ENCODE results near the gene NOSIP. TPM values are rescaled to one million over a fixed set of nuclear protein-coding genes. Genes with fewer than 3 reads are reported as not detected.
"Not testable (repeated sequence)": the region's sequence is repeated elsewhere in the genome, so short reads cannot be mapped to it uniquely, and the experiment has no call there.

Gene NOSIP, protein sequence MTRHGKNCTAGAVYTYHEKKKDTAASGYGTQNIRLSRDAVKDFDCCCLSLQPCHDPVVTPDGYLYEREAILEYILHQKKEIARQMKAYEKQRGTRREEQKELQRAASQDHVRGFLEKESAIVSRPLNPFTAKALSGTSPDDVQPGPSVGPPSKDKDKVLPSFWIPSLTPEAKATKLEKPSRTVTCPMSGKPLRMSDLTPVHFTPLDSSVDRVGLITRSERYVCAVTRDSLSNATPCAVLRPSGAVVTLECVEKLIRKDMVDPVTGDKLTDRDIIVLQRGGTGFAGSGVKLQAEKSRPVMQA
- total RNA-seq: 10 to 100 TPM; 71.4 to 73.1 TPM

DNA sequence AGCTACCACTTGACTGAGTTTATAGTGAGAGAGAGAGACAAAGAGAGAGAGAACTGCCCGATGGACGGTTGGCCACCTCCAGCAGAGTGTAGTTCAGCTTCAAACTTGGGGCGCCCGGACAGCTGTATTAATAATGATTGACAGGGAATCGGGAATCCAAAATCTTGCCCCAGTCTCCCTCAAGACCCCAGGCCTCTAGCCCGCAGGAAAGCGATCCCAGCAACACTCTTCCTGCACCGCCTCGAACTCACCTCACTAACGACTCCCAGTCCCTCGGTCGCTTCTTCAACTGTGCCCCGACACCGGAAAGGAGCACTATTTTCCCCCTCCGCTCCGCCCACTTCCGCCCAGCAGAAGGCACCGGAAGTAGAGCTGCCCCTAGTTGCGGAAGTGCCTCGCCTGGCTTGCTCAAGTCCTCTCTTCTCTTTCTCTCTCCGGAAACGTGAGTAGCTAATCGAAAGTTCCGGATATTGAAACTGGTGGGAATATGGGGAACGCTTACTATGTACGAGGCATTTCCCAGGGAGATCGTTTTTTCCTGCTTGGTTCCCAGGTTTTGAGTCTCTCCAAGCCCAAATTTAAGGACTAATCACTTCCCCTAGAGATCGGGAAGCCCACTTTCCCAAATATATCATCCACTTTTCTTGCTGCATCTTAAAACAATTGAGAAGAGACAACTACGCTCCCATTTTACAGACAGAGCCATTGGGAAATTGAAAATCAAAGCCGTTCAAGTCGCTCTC lies at the start of gene NOSIP:
Gene NOSIP (minus strand): TSS at position 293 of the 743 bp plus-strand sequence. CDS start 19,865 bp downstream, outside the sequence.
- intact Hi-C loops (cut with DNase I, micrococcal nuclease): loop anchor here (1.0 to 10.0 kb wide), 7 partner anchors 10 to 946 kb away; partner anchors contain the start of genes RRAS (in 2 of the 2), DBP (in 1 of the 2) and PIH1D1 (in 1 of the 2)
- peak within 1 kb of the TSS; percentile 89 for H3K27ac Mint-ChIP-seq
- ATAC-seq (peak; percentile 97), DNase-seq (peak; percentile 98)
- peaks cover 34% of the 10 kb centered on the region for H3K4me1 Mint-ChIP-seq
- ChIA-PET POLR2A (interaction anchor here (0.7 to 1.8 kb wide), 5 partner anchors 9 to 91 kb away, joined by 3 to 6 read pairs (median 3); partner anchors contain the start of genes RPS11 and RRAS), CTCF (interaction anchor here (0.7 to 2.8 kb wide), 14 partner anchors 9 to 161 kb away, joined by 3 to 36 read pairs (median 5); partner anchors contain the start of genes RCN3 and RRAS)
- peaks cover 12% of the 10 kb centered on the region for H3K36me3 Mint-ChIP-seq (ENCODE audit: low read depth)
- H3K4me3 Mint-ChIP-seq: peak within 1 kb of the TSS; percentile 92
- no peaks in the 10 kb centered on the region for H3K27me3 Mint-ChIP-seq
- no peaks in the 10 kb centered on the region for H3K9me3 Mint-ChIP-seq (ENCODE audit: low read depth)

- Mint-ChIP-seq H3K9me3 (ENCODE audit: low read depth) (no peaks in the 10 kb centered on the region), H3K4me3 (no peak overlapping the region), H3K36me3 (ENCODE audit: low read depth) (peaks cover 3% of the 10 kb centered on the region), H3K4me1 (no peaks in the 10 kb centered on the region), H3K27me3 (no peaks in the 10 kb centered on the region), H3K27ac (no peak overlapping the region)
- intact Hi-C loops (cut with DNase I, micrococcal nuclease): no loop called here
- ChIA-PET POLR2A (no interaction called here), CTCF (interaction anchor here (0.8 kb wide), 1 partner anchor 12 kb away, joined by 3 read pairs; no protein-coding TSS in a partner anchor)
- ATAC-seq (no peak), DNase-seq (no peak)
These were observed 49.3 kb upstream of the NOSIP start for GRCh38 chr19:49629659-49630058.

- CTCF ChIA-PET: no interaction called here
- Mint-ChIP-seq H3K4me1 (no peaks in the 10 kb centered on the region), H3K27ac (no peak overlapping the region)
These were observed 45.9 kb upstream of the NOSIP start for GRCh38 chr19:49626226-49626625.

DNA sequence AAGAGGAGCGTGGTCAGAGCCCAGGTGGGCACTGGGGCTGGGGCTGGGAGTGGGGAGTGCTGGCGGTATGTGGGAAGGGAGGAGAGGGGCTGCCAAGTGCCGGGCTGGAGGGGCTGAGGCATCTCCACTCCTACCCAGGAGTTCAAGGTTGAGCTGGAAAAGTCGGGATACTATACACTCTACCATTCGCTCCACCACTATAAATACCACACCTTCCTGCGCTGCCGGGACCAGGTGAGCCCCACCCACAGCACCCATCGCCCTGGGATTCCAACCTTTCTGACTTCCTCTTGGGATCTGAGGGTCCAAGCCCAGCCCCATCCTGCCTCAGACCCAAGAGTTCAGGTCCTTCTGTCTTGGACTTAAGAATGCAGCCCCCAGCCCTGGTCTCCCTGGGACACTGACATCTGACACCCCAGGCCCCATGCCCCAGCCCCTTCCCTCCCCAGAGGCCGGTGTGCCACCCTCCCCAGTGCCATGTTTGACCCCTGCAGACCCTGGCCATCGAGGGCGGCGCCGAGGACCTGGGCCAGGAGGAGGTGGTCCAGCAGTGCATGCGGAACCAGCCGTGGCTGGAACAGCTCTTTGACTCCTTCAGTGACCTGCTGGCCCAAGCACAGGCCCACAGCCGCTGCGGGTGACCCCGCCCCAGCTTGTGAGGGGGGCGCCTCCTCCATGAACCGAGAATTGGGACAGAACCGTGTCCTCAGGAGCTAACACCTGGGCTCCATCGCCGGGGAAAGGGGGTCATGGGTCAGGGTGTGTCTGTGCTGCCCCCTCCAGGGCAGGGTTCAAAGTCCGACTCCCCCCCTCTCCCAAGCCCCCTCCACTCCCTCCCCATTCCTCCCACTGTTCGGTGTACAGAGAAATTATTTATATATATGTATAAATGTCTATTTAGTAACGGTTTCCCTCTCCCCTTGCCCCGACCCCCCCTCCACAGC lies 44.9 kb upstream of the NOSIP start:
- intact Hi-C loops (cut with DNase I, micrococcal nuclease): no loop called here
- no peak overlapping the region for H3K27ac Mint-ChIP-seq
- POLR2A ChIA-PET: no interaction called here

More at GRCh38 chr19:49626226-49626625, 45.9 kb upstream of the NOSIP start:
- ATAC-seq (no peak), DNase-seq (no peak)
- POLR2A ChIA-PET: no interaction called here
- H3K4me3 Mint-ChIP-seq: no peak overlapping the region
- intact Hi-C loops (cut with DNase I, micrococcal nuclease): no loop called here
- no peaks in the 10 kb centered on the region for H3K27me3 Mint-ChIP-seq
- peaks cover 14% of the 10 kb centered on the region for H3K36me3 Mint-ChIP-seq (ENCODE audit: low read depth)
- H3K9me3 Mint-ChIP-seq (ENCODE audit: low read depth): no peaks in the 10 kb centered on the region

DNA sequence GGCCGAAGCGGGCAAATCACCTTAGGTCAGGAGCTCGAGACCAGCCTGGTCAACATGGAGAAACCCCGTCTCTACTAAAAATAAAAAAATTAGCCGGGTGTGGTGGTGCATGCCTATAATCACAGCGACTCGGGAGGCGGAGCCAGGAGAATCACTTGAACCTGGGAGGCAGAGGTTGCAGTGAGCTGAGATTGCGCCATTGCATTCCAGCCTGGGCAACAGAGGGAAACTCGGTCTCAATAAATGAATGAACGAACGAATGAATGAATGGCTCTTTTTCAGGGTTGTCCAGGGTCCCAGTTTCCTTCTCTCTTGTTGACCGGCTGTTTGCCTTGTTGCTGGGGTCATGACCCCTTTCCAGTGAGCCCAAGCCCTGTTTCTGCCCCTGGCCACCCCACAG lies 37.5 kb upstream of the NOSIP start:
- DNase-seq; H3K4me3 Mint-ChIP-seq; H3K9me3 Mint-ChIP-seq (ENCODE audit: low read depth); ATAC-seq; H3K27me3 Mint-ChIP-seq; intact Hi-C loops (cut with DNase I, micrococcal nuclease); H3K27ac Mint-ChIP-seq: not testable (repeated sequence)
- peaks cover 53% of the 10 kb centered on the region for H3K36me3 Mint-ChIP-seq (ENCODE audit: low read depth)
- POLR2A ChIA-PET: interaction anchor here (0.7 kb wide), 1 partner anchor 28 kb away, joined by 3 read pairs; no protein-coding TSS in a partner anchor
- CTCF ChIA-PET: interaction anchor here (1.1 kb wide), 1 partner anchor 75 kb away, joined by 6 read pairs; no protein-coding TSS in a partner anchor
- peaks cover 14% of the 10 kb centered on the region for H3K4me1 Mint-ChIP-seq

More for the DNA sequence above, 44.9 kb upstream of the NOSIP start:
- Mint-ChIP-seq H3K4me1 (no peaks in the 10 kb centered on the region), H3K27me3 (no peaks in the 10 kb centered on the region), H3K9me3 (ENCODE audit: low read depth) (no peaks in the 10 kb centered on the region), H3K36me3 (ENCODE audit: low read depth) (peaks cover 14% of the 10 kb centered on the region), H3K4me3 (no peak overlapping the region)
- no peak for ATAC-seq
- CTCF ChIA-PET: no interaction called here
- no peak for DNase-seq

- intact Hi-C loops (cut with DNase I, micrococcal nuclease): no loop called here
- ChIA-PET POLR2A (no interaction called here), CTCF (interaction anchor here (0.6 to 1.3 kb wide), 3 partner anchors 13 to 76 kb away, joined by 3 to 6 read pairs (median 5); no protein-coding TSS in a partner anchor)
- Mint-ChIP-seq H3K27me3 (no peaks in the 10 kb centered on the region), H3K4me1 (peaks cover 17% of the 10 kb centered on the region), H3K27ac (no peak overlapping the region), H3K36me3 (ENCODE audit: low read depth) (peaks cover 55% of the 10 kb centered on the region), H3K4me3 (no peak overlapping the region), H3K9me3 (ENCODE audit: low read depth) (no peaks in the 10 kb centered on the region)
- ATAC-seq: no peak
- DNase-seq: no peak
These were observed 36.6 kb upstream of the NOSIP start for GRCh38 chr19:49616945-49617344.

DNA sequence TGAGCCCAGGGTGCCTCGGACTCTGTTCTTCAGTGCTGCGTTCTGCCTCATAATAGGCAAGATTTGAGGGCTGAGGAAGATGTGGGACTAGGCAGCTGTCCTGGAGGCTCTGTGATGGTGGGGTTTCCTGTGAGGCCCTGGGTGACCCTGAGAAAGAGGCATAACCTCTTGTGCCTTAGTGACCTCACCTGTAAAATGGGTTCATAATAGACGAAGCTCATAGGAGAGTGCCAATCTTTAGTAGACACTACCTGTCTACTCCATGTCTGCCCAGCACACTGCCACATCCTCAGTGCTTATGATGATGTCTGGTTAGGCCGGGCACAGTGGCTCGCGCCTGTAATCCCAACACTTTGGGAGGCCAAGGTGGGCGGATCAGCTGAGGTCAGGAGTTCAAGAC lies 36.2 kb upstream of the NOSIP start:
- intact Hi-C loops (cut with DNase I, micrococcal nuclease): no loop called here
- H3K36me3 Mint-ChIP-seq (ENCODE audit: low read depth): peaks cover 53% of the 10 kb centered on the region
- no peaks in the 10 kb centered on the region for H3K9me3 Mint-ChIP-seq (ENCODE audit: low read depth)
- POLR2A ChIA-PET: no interaction called here
- H3K4me3 Mint-ChIP-seq: no peak overlapping the region
- CTCF ChIA-PET: interaction anchor here (0.6 to 1.3 kb wide), 3 partner anchors 48 to 77 kb away, joined by 3 to 6 read pairs (median 5); no protein-coding TSS in a partner anchor
- H3K4me1 Mint-ChIP-seq: peaks cover 17% of the 10 kb centered on the region
- DNase-seq: no peak
- ATAC-seq: no peak
- no peaks in the 10 kb centered on the region for H3K27me3 Mint-ChIP-seq
- no peak overlapping the region for H3K27ac Mint-ChIP-seq

DNA sequence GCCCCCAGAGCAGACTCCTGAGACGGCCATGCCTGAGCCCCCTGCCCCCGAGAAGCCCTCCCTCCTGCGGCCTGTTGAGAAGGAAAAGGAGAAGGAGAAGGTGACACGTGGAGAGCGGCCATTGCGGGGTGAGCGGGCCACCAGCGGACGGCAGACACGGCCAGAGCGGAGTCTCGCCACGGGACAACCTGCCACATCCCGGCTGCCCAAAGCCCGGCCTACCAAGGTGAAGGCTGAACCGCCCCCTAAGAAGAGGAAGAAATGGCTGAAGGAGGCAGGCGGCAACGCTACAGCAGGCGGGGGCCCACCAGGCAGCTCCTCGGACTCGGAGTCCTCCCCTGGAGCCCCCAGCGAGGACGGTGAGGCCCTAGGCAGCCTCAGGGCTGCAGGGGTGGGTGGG lies 35.5 kb upstream of the NOSIP start:
- H3K4me1 Mint-ChIP-seq: peaks cover 17% of the 10 kb centered on the region
- no peak for ATAC-seq
- H3K27me3 Mint-ChIP-seq: no peaks in the 10 kb centered on the region
- H3K36me3 Mint-ChIP-seq (ENCODE audit: low read depth): peaks cover 51% of the 10 kb centered on the region
- POLR2A ChIA-PET: no interaction called here
- CTCF ChIA-PET: interaction anchor here (0.6 to 1.3 kb wide), 2 partner anchors 47 to 60 kb away, joined by 3 to 5 read pairs; no protein-coding TSS in a partner anchor
- H3K9me3 Mint-ChIP-seq (ENCODE audit: low read depth): no peaks in the 10 kb centered on the region
- intact Hi-C loops (cut with DNase I, micrococcal nuclease): no loop called here
- H3K4me3 Mint-ChIP-seq: no peak overlapping the region
- H3K27ac Mint-ChIP-seq: no peak overlapping the region
- no peak for DNase-seq

DNA sequence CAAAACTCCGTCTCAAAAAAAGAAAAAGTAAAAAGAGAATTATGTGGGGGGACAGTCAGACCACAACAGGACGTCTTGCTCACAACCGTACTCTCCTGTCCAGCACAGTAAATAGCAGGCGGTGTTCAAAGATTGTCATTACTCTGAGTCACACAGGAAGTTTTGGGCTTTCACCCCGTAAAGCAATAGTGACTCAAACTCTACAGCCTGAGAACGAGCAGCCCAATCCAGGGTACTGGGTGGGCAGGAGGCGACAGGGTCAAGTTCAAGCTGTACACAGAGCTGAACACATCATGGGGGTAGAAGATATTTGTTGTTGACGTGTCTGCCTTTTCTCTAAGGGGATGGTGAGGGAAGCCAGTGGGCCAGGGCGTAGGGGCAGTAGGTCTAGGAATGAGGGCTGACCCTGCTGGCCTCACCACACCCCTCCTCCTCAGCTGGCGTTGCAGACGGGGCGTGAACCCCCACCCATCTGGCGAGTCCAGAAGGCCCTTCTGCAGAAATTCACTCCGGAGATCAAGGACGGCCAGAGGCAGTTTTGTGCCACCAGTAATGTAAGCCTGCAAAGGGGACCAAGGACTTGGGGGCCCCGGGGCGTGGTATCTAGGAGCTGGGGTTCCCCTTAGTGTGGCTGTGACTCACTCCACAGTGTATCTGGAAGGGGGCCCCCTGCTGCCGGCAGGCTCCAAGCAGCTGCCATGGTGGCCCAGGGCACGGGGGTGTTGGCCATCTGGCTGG lies 33.9 kb upstream of the NOSIP start:
- H3K4me3 Mint-ChIP-seq: no peak overlapping the region
- H3K9me3 Mint-ChIP-seq (ENCODE audit: low read depth): no peaks in the 10 kb centered on the region
- POLR2A ChIA-PET: no interaction called here
- ATAC-seq: peak; percentile 85
- DNase-seq: peak; percentile 69
- H3K36me3 Mint-ChIP-seq (ENCODE audit: low read depth): peaks cover 56% of the 10 kb centered on the region
- H3K27me3 Mint-ChIP-seq: no peaks in the 10 kb centered on the region
- CTCF ChIA-PET: interaction anchor here (0.6 kb wide), 3 partner anchors 43 to 415 kb away, joined by 3 to 4 read pairs (median 3); no protein-coding TSS in a partner anchor
- intact Hi-C loops (cut with DNase I, micrococcal nuclease): no loop called here
- H3K4me1 Mint-ChIP-seq: peaks cover 17% of the 10 kb centered on the region
- peak overlapping the region; percentile 89 for H3K27ac Mint-ChIP-seq

- Mint-ChIP-seq H3K36me3 (ENCODE audit: low read depth) (peaks cover 51% of the 10 kb centered on the region), H3K4me1 (peaks cover 17% of the 10 kb centered on the region), H3K9me3 (ENCODE audit: low read depth) (no peaks in the 10 kb centered on the region), H3K27me3 (no peaks in the 10 kb centered on the region), H3K4me3 (no peak overlapping the region), H3K27ac (peak overlapping the region; percentile 89)
- no peak for DNase-seq
- ATAC-seq: no peak
- intact Hi-C loops (cut with DNase I, micrococcal nuclease): no loop called here
- CTCF ChIA-PET: interaction anchor here (0.6 kb wide), 1 partner anchor 1762 kb away, joined by 3 read pairs; no protein-coding TSS in a partner anchor
- POLR2A ChIA-PET: no interaction called here
These were observed 33.0 kb upstream of the NOSIP start for GRCh38 chr19:49613374-49613773.
